KMS-11 (cell line): ENCODE data around the gene PAPSS2.

Source experiments
- H2AFZ ChIP-seq: fragments of 200-600 bp; sonication (generic); 2 replicates; pipeline ENCODE4 v1.6.1; 2016; ENCODE audit warnings: antibody characterized with exemption, mixed run types, low read depth
- H3K27ac ChIP-seq: fragments of 200-600 bp; sonication (generic); 2 replicates; pipeline ENCODE4 v1.6.1; 2016; ENCODE audit warnings: mild to moderate bottlenecking, mixed run types
- H3K27me3 ChIP-seq: fragments of 200-600 bp; sonication (generic); 2 replicates; pipeline ENCODE4 v1.6.1; 2017; ENCODE audit warnings: mild to moderate bottlenecking, low read depth, mixed run types, moderate library complexity; ENCODE audit not compliant: insufficient read depth
- H3K36me3 ChIP-seq: fragments of 200-600 bp; sonication (generic); 2 replicates; pipeline ENCODE4 v1.6.1; 2017; ENCODE audit warnings: mild to moderate bottlenecking, mixed run types; ENCODE audit not compliant: insufficient read depth
- H3K4me1 ChIP-seq: fragments of 200-600 bp; sonication (generic); 2 replicates; pipeline ENCODE4 v1.6.1; 2016; ENCODE audit warnings: mild to moderate bottlenecking, low read depth, mixed run types; ENCODE audit not compliant: poor library complexity, severe bottlenecking
- H3K4me2 ChIP-seq: fragments of 200-600 bp; sonication (generic); 2 replicates; pipeline ENCODE4 v1.7.0; 2016; ENCODE audit warnings: mild to moderate bottlenecking, mixed run types
- H3K4me3 ChIP-seq: fragments of 200-600 bp; sonication (generic); IDR thresholded peaks from 2 replicates; pipeline ENCODE4 v1.6.1; 2017; ENCODE audit warnings: low read depth, low read length, mixed read lengths; ENCODE audit not compliant: insufficient read depth
- H3K79me2 ChIP-seq: fragments of 200-600 bp; sonication (generic); 2 replicates; pipeline ENCODE4 v1.6.1; 2016; ENCODE audit warnings: low read depth, mixed run types; ENCODE audit not compliant: insufficient read depth
- H3K9ac ChIP-seq: fragments of 200-600 bp; sonication (generic); 2 replicates; pipeline ENCODE4 v1.6.1; 2016; ENCODE audit warnings: mild to moderate bottlenecking, mixed run types
- H4K20me1 ChIP-seq: fragments of 200-600 bp; sonication (generic); 2 replicates; pipeline ENCODE4 v1.6.1; 2016; ENCODE audit warnings: mild to moderate bottlenecking, mixed run types; ENCODE audit not compliant: insufficient read depth
- TF ChIP-seq, protein P1 (sequence below): fragments of 200-600 bp; sonication (generic); conservative IDR thresholded peaks from 2 replicates; pipeline ENCODE4 v1.6.1; 2017; ENCODE audit warnings: low read depth, mild to moderate bottlenecking, antibody characterized with exemption, low read length, moderate library complexity, mixed read lengths

Gene PAPSS2

DNA sequence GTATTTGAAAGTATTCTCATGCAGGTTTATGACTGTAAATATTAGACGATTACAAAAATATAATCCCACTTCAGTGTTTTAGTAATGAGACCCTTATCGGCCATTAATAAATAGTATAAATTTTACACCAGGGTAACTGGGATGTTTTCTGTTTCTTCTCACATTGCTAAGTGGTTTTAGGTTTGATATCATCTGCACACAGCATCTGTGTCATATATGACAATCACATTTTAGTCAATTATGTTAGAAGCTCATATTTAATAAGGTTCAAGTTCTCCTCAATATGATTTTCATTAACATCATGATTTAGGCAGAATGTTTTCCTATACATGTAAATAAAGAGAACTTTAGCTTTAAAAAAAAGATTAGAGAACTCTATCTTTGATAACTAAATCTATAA lies 91.6 kb downstream of the PAPSS2 start:
- no peak overlapping the region for H3K9ac ChIP-seq
- TF ChIP-seq, protein P1, sequence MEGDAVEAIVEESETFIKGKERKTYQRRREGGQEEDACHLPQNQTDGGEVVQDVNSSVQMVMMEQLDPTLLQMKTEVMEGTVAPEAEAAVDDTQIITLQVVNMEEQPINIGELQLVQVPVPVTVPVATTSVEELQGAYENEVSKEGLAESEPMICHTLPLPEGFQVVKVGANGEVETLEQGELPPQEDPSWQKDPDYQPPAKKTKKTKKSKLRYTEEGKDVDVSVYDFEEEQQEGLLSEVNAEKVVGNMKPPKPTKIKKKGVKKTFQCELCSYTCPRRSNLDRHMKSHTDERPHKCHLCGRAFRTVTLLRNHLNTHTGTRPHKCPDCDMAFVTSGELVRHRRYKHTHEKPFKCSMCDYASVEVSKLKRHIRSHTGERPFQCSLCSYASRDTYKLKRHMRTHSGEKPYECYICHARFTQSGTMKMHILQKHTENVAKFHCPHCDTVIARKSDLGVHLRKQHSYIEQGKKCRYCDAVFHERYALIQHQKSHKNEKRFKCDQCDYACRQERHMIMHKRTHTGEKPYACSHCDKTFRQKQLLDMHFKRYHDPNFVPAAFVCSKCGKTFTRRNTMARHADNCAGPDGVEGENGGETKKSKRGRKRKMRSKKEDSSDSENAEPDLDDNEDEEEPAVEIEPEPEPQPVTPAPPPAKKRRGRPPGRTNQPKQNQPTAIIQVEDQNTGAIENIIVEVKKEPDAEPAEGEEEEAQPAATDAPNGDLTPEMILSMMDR, result no peak
- H3K4me1 ChIP-seq, result peaks cover 53% of the 10 kb centered on the region
- no peaks in the 10 kb centered on the region for H3K79me2 ChIP-seq
- peak overlapping the region; percentile 22 for H3K4me2 ChIP-seq
- H3K4me3 ChIP-seq, result no peak overlapping the region
- no peaks in the 10 kb centered on the region for H3K36me3 ChIP-seq
- H4K20me1 ChIP-seq, result no peaks in the 10 kb centered on the region
- no peak overlapping the region for H2AFZ ChIP-seq
- H3K27me3 ChIP-seq, result no peaks in the 10 kb centered on the region
- peak overlapping the region; percentile 14; the same call in 1 of the 2 replicates for H3K27ac ChIP-seq

DNA sequence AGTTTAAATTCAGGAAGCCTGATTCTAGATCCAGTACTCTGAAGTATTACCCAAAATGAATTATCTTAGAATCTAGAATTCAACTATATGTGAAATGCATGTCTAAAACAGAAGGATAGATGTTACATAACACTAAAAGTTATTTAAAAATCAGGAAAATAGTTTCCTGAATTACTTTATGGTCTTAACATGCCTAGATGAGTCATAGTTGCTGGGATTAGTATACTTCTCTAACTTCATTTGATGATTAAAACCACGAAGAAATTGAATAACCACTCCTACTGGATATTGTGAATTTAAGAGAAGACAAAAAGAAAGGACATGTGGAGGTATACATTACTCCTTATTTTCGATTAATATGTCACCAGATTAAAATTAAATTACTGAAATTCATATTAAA lies 92.9 kb downstream of the PAPSS2 start:
- Histone ChIP-seq H2AFZ (no peak overlapping the region), H3K4me1 (peaks cover 40% of the 10 kb centered on the region), H3K4me2 (no peak overlapping the region), H3K27me3 (no peaks in the 10 kb centered on the region), H3K79me2 (no peaks in the 10 kb centered on the region), H4K20me1 (no peaks in the 10 kb centered on the region), H3K9ac (no peak overlapping the region), H3K36me3 (no peaks in the 10 kb centered on the region), H3K27ac (no peak overlapping the region), H3K4me3 (no peak overlapping the region)
- TF ChIP-seq, protein P1, result no peak

DNA sequence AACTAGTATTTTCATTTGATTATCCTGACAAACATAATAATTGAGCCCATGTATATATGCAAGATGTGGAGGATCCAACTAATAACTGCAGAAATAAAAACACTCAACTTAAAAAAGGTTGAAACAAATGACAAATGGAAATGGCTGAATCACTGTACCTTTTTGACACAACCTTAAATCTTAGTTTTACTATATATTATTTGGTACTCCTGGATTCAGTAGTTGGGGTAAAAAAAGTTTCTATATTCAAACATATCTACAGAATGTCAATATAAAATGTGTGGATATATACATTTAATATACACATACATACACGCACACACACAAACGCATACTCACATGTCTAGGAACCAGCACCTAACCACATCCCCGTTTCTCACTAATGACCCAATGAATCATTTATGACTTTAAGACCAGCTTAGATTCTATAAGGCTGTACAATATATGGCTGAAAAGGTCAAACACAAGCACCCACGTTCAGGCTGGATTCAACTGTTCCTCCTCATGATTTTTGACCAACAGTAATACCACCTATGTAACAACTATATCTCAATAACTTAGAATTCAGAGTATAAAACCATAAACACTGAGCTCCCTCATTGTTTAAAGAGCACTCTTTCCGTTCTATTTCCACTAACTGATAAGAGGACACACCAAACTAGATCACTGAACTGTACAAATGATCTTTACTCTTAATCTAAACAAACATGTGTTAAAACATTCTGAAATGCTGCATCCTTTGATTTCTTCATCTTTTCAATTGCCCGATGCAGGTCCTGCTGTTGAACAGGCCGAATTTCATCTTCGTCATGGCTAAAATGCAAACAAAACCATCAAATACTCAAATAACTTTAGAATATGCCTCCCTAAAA lies 94.6 kb downstream of the PAPSS2 start:
- Histone ChIP-seq H2AFZ (no peak overlapping the region), H3K79me2 (no peaks in the 10 kb centered on the region), H3K27ac (no peak overlapping the region), H3K4me3 (no peak overlapping the region), H4K20me1 (no peaks in the 10 kb centered on the region), H3K36me3 (no peaks in the 10 kb centered on the region), H3K4me1 (peaks cover 34% of the 10 kb centered on the region), H3K9ac (no peak overlapping the region), H3K4me2 (no peak overlapping the region), H3K27me3 (no peaks in the 10 kb centered on the region)
- TF ChIP-seq, protein P1, result no peak

GRCh38 chr10:87757685-87758084 lies 98.0 kb downstream of the PAPSS2 start:
- TF ChIP-seq, protein P1, result no peak

More at GRCh38 chr10:87757685-87758084, 98.0 kb downstream of the PAPSS2 start:
- Histone ChIP-seq H3K79me2 (no peaks in the 10 kb centered on the region), H2AFZ (no peak overlapping the region), H3K4me3 (no peak overlapping the region), H3K27me3 (no peaks in the 10 kb centered on the region), H3K9ac (no peak overlapping the region), H3K36me3 (no peaks in the 10 kb centered on the region), H4K20me1 (no peaks in the 10 kb centered on the region), H3K4me1 (peaks cover 1% of the 10 kb centered on the region), H3K27ac (no peak overlapping the region), H3K4me2 (no peak overlapping the region)
